H7 (cell line): ENCODE measurements around the gene MRPL16. TPM values are rescaled to one million over a fixed set of nuclear protein-coding genes. Genes with fewer than 3 reads are reported as not detected.

Source experiments
- total RNA-seq: library from RNA; depleted of rRNA; stranded (reverse); fragments of >200 nt; shearing (Covaris generic); gene quantifications from 2 replicates; pipeline ENCODE4 v1.2.3, GENCODE V29; 2014; rRNA removed

MRPL16 gene
- total RNA-seq, 1 experiment from 2014 or later, result 113 TPM

Other genes with a start within 250 kb of the MRPL16 start
- 18.4 and 27.3 TPM in 2 replicates for gene OSBP, start 195.0 kb downstream of the MRPL16 start, total RNA-seq
- gene PATL1, start 141.7 kb downstream of the MRPL16 start, total RNA-seq, result 13.5 and 14.7 TPM in 2 replicates
- not detected in 2 replicates for gene OR10V1, start 96.9 kb downstream of the MRPL16 start, total RNA-seq
- gene STX3, start 55.4 kb downstream of the MRPL16 start, total RNA-seq, result 43.2 and 60.8 TPM in 2 replicates
- gene CBLIF, start 34.7 kb upstream of the MRPL16 start, total RNA-seq, result not detected in 2 replicates
- not detected in 2 replicates for gene TCN1, start 55.7 kb upstream of the MRPL16 start, total RNA-seq
- gene OOSP3, start 68.0 kb upstream of the MRPL16 start, total RNA-seq, result not detected in 2 replicates
- gene OOSP1, start 127.7 kb upstream of the MRPL16 start, total RNA-seq, result 0.22 TPM in 1 of 2 replicates, not detected in the other
- gene OOSP4A, start 153.3 kb upstream of the MRPL16 start, total RNA-seq, result not detected in 2 replicates
- not detected in 2 replicates for gene OOSP4B, start 206.4 kb upstream of the MRPL16 start, total RNA-seq
- not detected in 2 replicates for gene OOSP2, start 229.6 kb upstream of the MRPL16 start, total RNA-seq
- not detected in 2 replicates for gene MS4A3, start 245.9 kb upstream of the MRPL16 start, total RNA-seq